Tibial nerve (tissue), 4 donors: ENCODE measurements around the gene CRYBA1. TPM values are rescaled to one million over a fixed set of nuclear protein-coding genes. Genes with fewer than 3 reads are reported as not detected.

ENCODE experiments used
- DNase-seq, 2 donors: peaks; one replicate each; pipeline ENCODE4 v3.0.0-alpha.2; 2019; ENCODE audit warnings: low spot score in 2 of 2
- H3K27ac ChIP-seq, 4 donors: fragments of 200-600 bp; sonication (generic) in 3 of 4; one replicate each; pipeline ENCODE4 v1.5.1; 2017 to 2019; ENCODE audit warnings: mild to moderate bottlenecking in 1 of 4
- H3K27me3 ChIP-seq, 2 donors: fragments of 200-600 bp; sonication (generic) in 1 of 2; one replicate each; pipeline versions ENCODE4 v1.5.1 to v1.6.0; 2017 to 2019
- H3K36me3 ChIP-seq, 3 donors: fragments of 200-600 bp; sonication (generic); one replicate each; pipeline ENCODE4 v1.5.1; 2018 to 2019
- H3K4me1 ChIP-seq, 4 donors: fragments of 200-600 bp; sonication (generic) in 3 of 4; one replicate each; pipeline ENCODE4 v1.5.1; 2017 to 2019
- H3K4me3 ChIP-seq, 4 donors: fragments of 200-600 bp; sonication (generic) in 3 of 4; one replicate each; pipeline ENCODE4 v1.5.1; 2017 to 2019; ENCODE audit warnings: mild to moderate bottlenecking in 1 of 4, moderate library complexity in 1 of 4
- H3K9me3 ChIP-seq, 4 donors: fragments of 200-600 bp; sonication (generic) in 3 of 4; one replicate each; pipeline ENCODE4 v1.5.1; 2017 to 2019
- EP300 ChIP-seq, 2 donors: sonication (generic); formaldehyde crosslinking; IDR thresholded peaks; one replicate each; pipeline ENCODE4 v1.6.1; 2017; ENCODE audit warnings: antibody characterized with exemption in 2 of 2, mild to moderate bottlenecking in 1 of 2
- POLR2A ChIP-seq, 2 donors: fragments of 450-650 bp; IDR thresholded peaks; one replicate each; pipeline ENCODE4 v1.6.1; 2017; ENCODE audit warnings: antibody characterized with exemption in 2 of 2, mild to moderate bottlenecking in 2 of 2, moderate library complexity in 2 of 2
- WGBS, 2 donors: methylation state at CpG; one replicate each; pipeline ENCODE4 v1.1.5; 2018; 5-methylcytosine and 5-hydroxymethylcytosine counted together
- total RNA-seq, 4 donors: library from RNA; depleted of rRNA; stranded (reverse); fragments of >200 nt; gene quantifications; one replicate each; pipeline ENCODE4 v1.1.0, GENCODE V29; 2016
- TF ChIP-seq, protein P1 (sequence below), 5 experiments: fragments of 200-600 bp in 3 of 5; fragments of 450-650 bp in 2 of 5; sonication (generic) in 3 of 5; IDR thresholded peaks; one replicate each; pipeline ENCODE4 v1.5.1; 2016 to 2019; ENCODE audit warnings: antibody characterized with exemption in 5 of 5, mild to moderate bottlenecking in 3 of 5, moderate library complexity in 2 of 5

Gene CRYBA1
- total RNA-seq, 4 donors from 2014 or later: not detected

DNA sequence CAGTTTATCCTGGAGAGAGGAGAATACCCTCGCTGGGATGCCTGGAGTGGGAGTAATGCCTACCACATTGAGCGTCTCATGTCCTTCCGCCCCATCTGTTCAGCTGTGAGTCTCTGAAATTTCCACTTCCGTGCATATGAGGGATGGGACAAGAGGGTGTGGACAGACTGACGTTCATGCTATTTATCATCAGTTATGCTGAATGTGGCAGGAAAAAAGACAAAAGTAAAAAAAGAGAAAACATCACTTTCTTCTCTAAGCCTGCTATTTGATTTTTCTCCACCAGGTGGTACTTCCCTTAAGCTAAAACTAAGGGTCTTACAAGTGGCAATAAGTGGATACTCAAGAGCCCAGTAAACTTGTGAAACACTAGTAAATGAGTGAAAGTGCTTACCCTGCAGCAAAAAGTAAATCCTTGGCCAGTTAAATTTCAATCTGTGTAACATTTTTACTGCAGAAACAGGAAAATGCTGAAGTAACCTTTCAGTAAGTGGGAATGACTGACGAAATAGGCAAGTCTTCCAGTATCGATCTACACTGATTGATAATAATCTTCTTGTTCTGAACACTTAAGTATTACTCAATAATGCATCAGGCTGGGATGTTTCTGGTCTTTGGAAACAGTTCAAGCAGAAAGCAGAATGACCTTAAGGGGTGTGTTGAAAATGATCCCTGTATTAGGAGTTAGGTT, 5.6 kb downstream of the CRYBA1 start:
- no peak overlapping the region for H3K27ac ChIP-seq
- no peak for DNase-seq

DNA sequence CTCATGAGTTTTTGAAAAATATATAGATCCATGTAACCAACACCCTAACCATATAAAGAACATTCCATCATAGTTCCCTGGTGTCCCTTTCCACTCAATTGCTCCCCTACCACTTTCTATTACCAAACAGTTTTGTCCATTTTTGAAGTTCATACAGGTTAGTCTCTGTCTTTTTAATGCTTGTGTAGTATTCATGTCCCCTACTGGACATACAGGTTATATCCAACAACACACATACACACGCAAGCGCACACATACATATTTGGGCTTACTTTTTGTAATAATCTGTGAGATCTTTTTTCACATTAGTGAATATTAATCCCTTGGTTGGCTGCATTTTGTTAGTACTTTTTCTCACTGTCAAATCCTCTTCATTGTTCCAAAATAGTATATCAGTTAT, 6.4 kb downstream of the CRYBA1 start:
- H3K36me3 ChIP-seq: no peaks in the 10 kb centered on the region

More for the DNA sequence above, 5.6 kb downstream of the CRYBA1 start:
- Histone ChIP-seq H3K4me1 (peaks cover 0 to 33% (median 9%) of the 10 kb centered on the region in 4 donors), H3K36me3 (no peaks in the 10 kb centered on the region), H3K27me3 (no peaks in the 10 kb centered on the region), H3K9me3 (no peaks in the 10 kb centered on the region), H3K4me3 (no peak overlapping the region)
- 68 to 71% methylated on average over 7 of the region's 7 CpGs for WGBS, 2 donors
- TF ChIP-seq POLR2A (IDR thresholded peaks at IDR 0.05) (no peak), EP300 (IDR thresholded peaks at IDR 0.05) (no peak)
- TF ChIP-seq, protein P1, sequence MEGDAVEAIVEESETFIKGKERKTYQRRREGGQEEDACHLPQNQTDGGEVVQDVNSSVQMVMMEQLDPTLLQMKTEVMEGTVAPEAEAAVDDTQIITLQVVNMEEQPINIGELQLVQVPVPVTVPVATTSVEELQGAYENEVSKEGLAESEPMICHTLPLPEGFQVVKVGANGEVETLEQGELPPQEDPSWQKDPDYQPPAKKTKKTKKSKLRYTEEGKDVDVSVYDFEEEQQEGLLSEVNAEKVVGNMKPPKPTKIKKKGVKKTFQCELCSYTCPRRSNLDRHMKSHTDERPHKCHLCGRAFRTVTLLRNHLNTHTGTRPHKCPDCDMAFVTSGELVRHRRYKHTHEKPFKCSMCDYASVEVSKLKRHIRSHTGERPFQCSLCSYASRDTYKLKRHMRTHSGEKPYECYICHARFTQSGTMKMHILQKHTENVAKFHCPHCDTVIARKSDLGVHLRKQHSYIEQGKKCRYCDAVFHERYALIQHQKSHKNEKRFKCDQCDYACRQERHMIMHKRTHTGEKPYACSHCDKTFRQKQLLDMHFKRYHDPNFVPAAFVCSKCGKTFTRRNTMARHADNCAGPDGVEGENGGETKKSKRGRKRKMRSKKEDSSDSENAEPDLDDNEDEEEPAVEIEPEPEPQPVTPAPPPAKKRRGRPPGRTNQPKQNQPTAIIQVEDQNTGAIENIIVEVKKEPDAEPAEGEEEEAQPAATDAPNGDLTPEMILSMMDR (IDR thresholded peaks at IDR 0.05): peak in 3 of 5 experiments; percentile 14 to 32 (median 17)

DNA sequence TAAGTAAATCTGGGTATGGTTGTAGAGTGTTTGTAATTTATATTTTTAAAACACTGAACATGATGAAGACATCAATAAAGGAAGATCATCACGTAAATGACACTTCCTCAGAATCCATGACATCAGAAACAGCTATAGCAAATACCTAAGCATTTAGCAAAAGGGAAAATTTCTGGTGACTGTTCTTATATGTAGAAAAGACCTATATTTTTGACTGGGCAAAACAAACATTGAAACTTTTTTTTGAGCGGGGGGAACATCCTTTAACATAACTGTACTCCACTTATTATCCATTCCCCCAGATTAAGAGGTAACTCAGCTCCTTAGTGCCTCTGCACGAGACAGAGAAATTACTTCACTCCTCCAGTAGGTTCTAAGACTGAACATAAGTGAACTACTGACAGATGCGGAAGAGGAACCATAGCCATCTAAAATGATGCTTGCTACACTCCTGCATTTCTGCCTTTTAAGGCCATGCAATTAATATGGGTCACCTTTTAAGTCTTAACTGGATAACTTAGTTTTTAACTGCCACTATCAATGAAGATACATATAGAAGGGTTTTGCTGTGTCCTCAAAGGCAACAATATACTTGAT, 9.4 kb downstream of the CRYBA1 start:
- Histone ChIP-seq H3K4me1 (peaks cover 0 to 54% (median 16%) of the 10 kb centered on the region in 4 donors), H3K27ac (peak overlapping the region in 1 of 4 donors; percentile 47)
- TF ChIP-seq EP300 (IDR thresholded peaks at IDR 0.05) (no peak), POLR2A (IDR thresholded peaks at IDR 0.05) (no peak)
- TF ChIP-seq, protein P1 (IDR thresholded peaks at IDR 0.05): no peak

More for the DNA sequence above, 6.4 kb downstream of the CRYBA1 start:
- Histone ChIP-seq H3K4me3 (no peak overlapping the region), H3K9me3 (no peaks in the 10 kb centered on the region), H3K4me1 (peaks cover 0 to 41% (median 15%) of the 10 kb centered on the region in 4 donors), H3K27me3 (no peaks in the 10 kb centered on the region), H3K27ac (no peak overlapping the region)
- WGBS, 2 donors: 90 to 94% methylated on average over 2 of the region's 2 CpGs
- DNase-seq: no peak
- TF ChIP-seq, protein P1 (IDR thresholded peaks at IDR 0.05): no peak
- TF ChIP-seq EP300 (IDR thresholded peaks at IDR 0.05) (no peak), POLR2A (IDR thresholded peaks at IDR 0.05) (no peak)

DNA sequence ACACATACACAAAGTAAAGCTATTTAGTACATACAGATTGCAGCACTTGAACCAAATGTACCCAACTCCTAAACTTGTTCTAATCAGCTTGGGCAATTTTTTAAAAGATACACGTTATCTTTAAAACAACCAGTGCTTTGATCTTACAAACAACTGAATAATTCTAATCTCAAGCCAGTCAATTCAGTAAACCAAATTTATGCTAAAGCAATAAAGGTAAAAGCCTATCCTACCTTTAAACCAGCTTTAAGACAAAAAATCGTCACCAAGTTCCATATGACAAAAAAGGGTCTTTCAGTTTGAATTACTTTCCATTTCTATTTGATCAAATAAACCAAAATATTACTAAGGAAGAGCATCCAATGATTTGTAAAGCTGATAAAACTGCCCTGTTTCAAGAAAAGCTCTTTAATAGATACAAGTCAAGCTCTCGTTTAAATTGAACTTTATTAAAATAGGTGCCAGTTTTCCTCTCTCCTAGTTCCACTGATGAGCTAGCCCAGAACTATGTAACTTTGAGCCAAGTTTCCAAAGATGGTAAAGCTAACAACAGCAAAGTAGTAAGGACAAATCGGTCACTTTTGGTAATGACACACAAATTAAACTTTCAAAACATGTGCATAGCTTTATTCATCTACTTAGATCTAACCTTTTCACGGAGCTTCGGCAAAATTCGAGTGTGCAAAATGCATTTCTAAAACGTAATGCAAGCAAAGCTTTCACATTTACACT, 10.2 kb downstream of the CRYBA1 start:
- H3K27ac ChIP-seq: peak overlapping the region in 2 of 4 donors; percentile 4 to 42
- H3K4me3 ChIP-seq: no peak overlapping the region
- no peak for TF ChIP-seq POLR2A (IDR thresholded peaks at IDR 0.05)
- no peak for TF ChIP-seq EP300 (IDR thresholded peaks at IDR 0.05)
- TF ChIP-seq, protein P1 (IDR thresholded peaks at IDR 0.05): no peak
- no peaks in the 10 kb centered on the region for H3K27me3 ChIP-seq
- 41 to 48% methylated on average over 8 of the region's 8 CpGs for WGBS, 2 donors
- no peak for DNase-seq
- no peaks in the 10 kb centered on the region for H3K9me3 ChIP-seq
- H3K4me1 ChIP-seq: peaks cover 0 to 54% (median 16%) of the 10 kb centered on the region in 4 donors
- H3K36me3 ChIP-seq: peaks cover 0 to 22% (median 0%) of the 10 kb centered on the region in 3 donors

More for the DNA sequence above, 9.4 kb downstream of the CRYBA1 start:
- Histone ChIP-seq H3K9me3 (no peaks in the 10 kb centered on the region), H3K36me3 (peaks cover 0 to 21% (median 0%) of the 10 kb centered on the region in 3 donors), H3K4me3 (no peak overlapping the region), H3K27me3 (no peaks in the 10 kb centered on the region)
- WGBS, 2 donors: 80 to 83% methylated on average over 4 of the region's 4 CpGs
- no peak for DNase-seq
